ENCODE measurements around the gene MAGI2.
"Not testable (repeated sequence)": the region's sequence is repeated elsewhere in the genome, so short reads cannot be mapped to it uniquely, and the experiment has no call there.

MAGI2 gene

GRCh38 chr7:79137942-79138341, 315.5 kb downstream of the MAGI2 start:
- no peak for DNase-seq

- DNase-seq, result no peak
These were observed 320.5 kb downstream of the MAGI2 start for GRCh38 chr7:79132844-79133451.

- DNase-seq, result no peak
These were observed 322.8 kb downstream of the MAGI2 start for GRCh38 chr7:79130715-79131114.

- no peak for DNase-seq
These were observed 329.1 kb downstream of the MAGI2 start for GRCh38 chr7:79124331-79124730.

- DNase-seq, result no peak
These were observed 335.3 kb downstream of the MAGI2 start for GRCh38 chr7:79118143-79118542.

GRCh38 chr7:79096361-79096805, 357.1 kb downstream of the MAGI2 start:
- DNase-seq, result no peak

GRCh38 chr7:79093421-79093820, 360.0 kb downstream of the MAGI2 start:
- no peak for DNase-seq

GRCh38 chr7:79091661-79092060, 361.8 kb downstream of the MAGI2 start:
- no peak for DNase-seq

GRCh38 chr7:79091011-79091410, 362.5 kb downstream of the MAGI2 start:
- no peak for DNase-seq

- DNase-seq, result no peak
These were observed 362.9 kb downstream of the MAGI2 start for GRCh38 chr7:79090543-79090942.

GRCh38 chr7:79084423-79084822, 369.0 kb downstream of the MAGI2 start:
- no peak for DNase-seq

- DNase-seq, result no peak
These were observed 373.4 kb downstream of the MAGI2 start for GRCh38 chr7:79079919-79080554.

GRCh38 chr7:79078273-79078672, 375.2 kb downstream of the MAGI2 start:
- no peak for DNase-seq

- DNase-seq, result not testable (repeated sequence)
These were observed 382.3 kb downstream of the MAGI2 start for GRCh38 chr7:79071187-79071586.

GRCh38 chr7:79064187-79064823, 389.2 kb downstream of the MAGI2 start:
- DNase-seq, result no peak

- no peak for DNase-seq
These were observed 390.3 kb downstream of the MAGI2 start for GRCh38 chr7:79063019-79063698.

- DNase-seq, result no peak
These were observed 393.0 kb downstream of the MAGI2 start for GRCh38 chr7:79060498-79060897.

- DNase-seq, result no peak
These were observed 397.6 kb downstream of the MAGI2 start for GRCh38 chr7:79055722-79056415.

- DNase-seq, result no peak
These were observed 401.6 kb downstream of the MAGI2 start for GRCh38 chr7:79051915-79052314.

- DNase-seq, result no peak
These were observed 402.9 kb downstream of the MAGI2 start for GRCh38 chr7:79050603-79051002.

- no peak for DNase-seq
These were observed 407.4 kb downstream of the MAGI2 start for GRCh38 chr7:79046061-79046460.

- no peak for DNase-seq
These were observed 416.5 kb downstream of the MAGI2 start for GRCh38 chr7:79037001-79037400.

- no peak for DNase-seq
These were observed 417.1 kb downstream of the MAGI2 start for GRCh38 chr7:79036356-79036755.

All from KG1 (cell line).